PC-9 (cell line): ENCODE measurements around the gene XRCC5. TPM values are rescaled to one million over a fixed set of nuclear protein-coding genes. Genes with fewer than 3 reads are reported as not detected.

Source experiments
- BruUV-seq: library from RNA; stranded (reverse); fragments of 400-500 nt; replicated peaks from 2 replicates; lab custom pipeline; 2021; lab: Mats Ljungman, UMichigan
- CTCF ChIA-PET: fragments of 300-600 bp; sonication (Branson Sonifier 250); formaldehyde crosslinking; loops from one replicate; lab custom pipeline; 2022; ENCODE audit warnings: antibody characterized with exemption; lab: Charles Lee
- POLR2A ChIA-PET: fragments of 300-600 bp; sonication (Branson Sonifier 250); formaldehyde crosslinking; loops from one replicate; lab custom pipeline; 2022; ENCODE audit warnings: antibody characterized with exemption; ENCODE audit not compliant: unreplicated experiment; lab: Charles Lee
- DNase-seq, 2 experiments: peaks; one replicate each; pipeline versions ENCODE4 v3.0.0 to v3.0.0-alpha.2; 2015 to 2022; ENCODE audit warnings: mixed read lengths in 1 of 2
- H2AFZ ChIP-seq: fragments of 200-600 bp; sonication (generic); 2 replicates; pipeline ENCODE4 v1.8.1; 2017; ENCODE audit warnings: antibody characterized with exemption
- H3F3A ChIP-seq: fragments of 200-600 bp; sonication (generic); 2 replicates; pipeline ENCODE4 v1.8.1; 2017; ENCODE audit warnings: antibody characterized with exemption, mild to moderate bottlenecking, low read depth; ENCODE audit not compliant: insufficient read depth
- H3K27ac ChIP-seq: fragments of 200-600 bp; sonication (generic); 2 replicates; pipeline ENCODE4 v1.6.1; 2016; ENCODE audit warnings: mixed run types
- H3K27me3 ChIP-seq: fragments of 200-600 bp; sonication (generic); 2 replicates; pipeline ENCODE4 v1.6.1; 2016; ENCODE audit warnings: low read depth, mixed run types; ENCODE audit not compliant: insufficient read depth
- H3K36me3 ChIP-seq: fragments of 200-600 bp; sonication (generic); 2 replicates; pipeline ENCODE4 v1.6.1; 2016; ENCODE audit warnings: low read depth, mixed run types
- H3K4me1 ChIP-seq: fragments of 200-600 bp; sonication (generic); replicated peaks from 2 replicates; pipeline ENCODE4 v1.6.1; 2016; ENCODE audit warnings: mixed run types; ENCODE audit not compliant: insufficient read depth
- H3K4me2 ChIP-seq: fragments of 200-600 bp; sonication (generic); 2 replicates; pipeline ENCODE4 v1.6.1; 2017; ENCODE audit warnings: mixed run types
- H3K4me3 ChIP-seq: fragments of 200-600 bp; sonication (generic); 2 replicates; pipeline ENCODE4 v1.6.1; 2016; ENCODE audit warnings: mixed run types
- H3K79me2 ChIP-seq: fragments of 200-600 bp; sonication (generic); 2 replicates; pipeline ENCODE4 v1.6.1; 2017; ENCODE audit warnings: low read depth, mixed run types
- H3K9me2 ChIP-seq: fragments of 200-600 bp; sonication (generic); 2 replicates; pipeline ENCODE4 v1.8.1; 2017; ENCODE audit warnings: mild to moderate bottlenecking; ENCODE audit not compliant: insufficient read depth
- H3K9me3 ChIP-seq: fragments of 200-600 bp; sonication (generic); 2 replicates; pipeline ENCODE4 v1.8.1; 2016; ENCODE audit warnings: low read depth; ENCODE audit not compliant: insufficient read depth
- H4K20me1 ChIP-seq: fragments of 200-600 bp; sonication (generic); 2 replicates; pipeline ENCODE4 v1.8.1; 2017; ENCODE audit not compliant: insufficient read depth
- CTCF ChIP-seq: fragments of 200-600 bp; sonication (generic); conservative IDR thresholded peaks from 2 replicates; pipeline ENCODE4 v1.6.1; 2017; ENCODE audit warnings: mixed run types, antibody characterized with exemption, mild to moderate bottlenecking, moderate library complexity
- EZH2 ChIP-seq: fragments of 200-600 bp; sonication (generic); IDR thresholded peaks from 2 replicates; pipeline ENCODE4 v1.8.0; 2017; ENCODE audit warnings: antibody characterized with exemption, low read depth
- intact Hi-C: fragments of 100-400 bp; cut with micrococcal nuclease; formaldehyde crosslinking; loops from one replicate; pipeline ENCODE4 v1.10.0; 2022; ENCODE audit not compliant: unreplicated experiment
- total RNA-seq: library from RNA; stranded (reverse); gene quantifications from 2 replicates; pipeline ENCODE4 v1.2.3, GENCODE V29; 2021

The XRCC5 gene
- total RNA-seq, 1 experiment from 2014 or later: 275 TPM

DNA sequence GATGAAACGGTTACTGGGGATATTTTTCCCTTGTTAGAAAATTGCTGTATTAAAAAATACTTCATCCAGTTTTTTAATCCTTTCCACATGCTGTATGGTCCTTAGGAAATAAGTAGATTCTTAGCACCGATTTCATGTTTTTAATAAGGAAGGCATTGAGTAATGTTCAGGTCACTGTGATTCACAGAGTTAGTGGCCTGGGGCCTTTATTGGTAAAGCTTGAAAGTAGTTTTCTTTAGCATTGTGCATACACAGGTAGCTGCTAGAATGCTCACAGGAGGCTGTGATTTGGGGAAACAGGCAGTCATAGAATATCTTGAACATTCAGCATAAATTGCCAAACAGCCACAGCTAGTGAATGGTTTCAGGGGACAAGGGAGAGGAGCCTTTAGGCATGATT, 79.8 kb downstream of the XRCC5 start:
- DNase-seq: peak in 1 of 2 experiments; percentile 36
- H3K79me2 ChIP-seq: peaks cover 28% of the 10 kb centered on the region
- 0 out of 2 replicates have a peak, but pooled peaks cover 10% of the 10 kb centered on the region for H3K4me1 ChIP-seq
- no peak overlapping the region for H3K4me2 ChIP-seq
- peaks cover 20% of the 10 kb centered on the region for H4K20me1 ChIP-seq
- TF ChIP-seq EZH2: no peak
- no peak for TF ChIP-seq CTCF
- H3K27ac ChIP-seq: peak overlapping the region; percentile 37; the same call in 1 of the 2 replicates
- H3K36me3 ChIP-seq: peaks cover 32% of the 10 kb centered on the region
- no peak overlapping the region for H3K4me3 ChIP-seq
- H3F3A ChIP-seq: peaks cover 19% of the 10 kb centered on the region; the same call in 1 of the 2 replicates
- no peaks in the 10 kb centered on the region for H3K27me3 ChIP-seq
- intact Hi-C loops: no loop called here
- no TSS peak for BruUV-seq
- CTCF ChIA-PET: no interaction called here
- POLR2A ChIA-PET: no interaction called here
- H3K9me2 ChIP-seq: no peaks in the 10 kb centered on the region; the same call in 1 of the 2 replicates
- no peaks in the 10 kb centered on the region for H3K9me3 ChIP-seq
- no peak overlapping the region for H2AFZ ChIP-seq

GRCh38 chr2:216189410-216189809, 80.3 kb downstream of the XRCC5 start:
- Histone ChIP-seq H3K9me2 (no peaks in the 10 kb centered on the region; the same call in 1 of the 2 replicates), H3K27me3 (no peaks in the 10 kb centered on the region), H3K79me2 (peaks cover 28% of the 10 kb centered on the region), H3K9me3 (no peaks in the 10 kb centered on the region), H3K36me3 (peaks cover 36% of the 10 kb centered on the region), H3K4me1 (0 out of 2 replicates have a peak, but pooled peaks cover 10% of the 10 kb centered on the region), H3K4me2 (no peak overlapping the region), H4K20me1 (peaks cover 20% of the 10 kb centered on the region), H3K4me3 (no peak overlapping the region), H3K27ac (no peak overlapping the region), H2AFZ (no peak overlapping the region), H3F3A (peaks cover 19% of the 10 kb centered on the region; the same call in 1 of the 2 replicates)
- intact Hi-C loops: no loop called here
- no peak for DNase-seq
- POLR2A ChIA-PET: no interaction called here
- CTCF ChIA-PET: no interaction called here
- no TSS peak for BruUV-seq
- TF ChIP-seq CTCF (no peak), EZH2 (no peak)

- POLR2A ChIA-PET: interaction anchor here (0.7 to 0.8 kb wide), 2 partner anchors 124 to 309 kb away, joined by 3 to 6 read pairs; no protein-coding TSS in a partner anchor
- CTCF ChIA-PET: no interaction called here
- no TSS peak for BruUV-seq
Measured at GRCh38 chr2:216192181-216192580, 83.0 kb downstream of the XRCC5 start.

More at GRCh38 chr2:216192181-216192580, 83.0 kb downstream of the XRCC5 start:
- Histone ChIP-seq H3K4me1 (0 out of 2 replicates have a peak, but pooled peaks cover 10% of the 10 kb centered on the region), H2AFZ (no peak overlapping the region), H3K36me3 (peaks cover 54% of the 10 kb centered on the region), H3K27ac (no peak overlapping the region), H4K20me1 (peaks cover 12% of the 10 kb centered on the region), H3K9me3 (no peaks in the 10 kb centered on the region), H3K9me2 (no peaks in the 10 kb centered on the region; the same call in 1 of the 2 replicates), H3K4me3 (no peak overlapping the region), H3K27me3 (no peaks in the 10 kb centered on the region), H3F3A (peaks cover 19% of the 10 kb centered on the region; the same call in 1 of the 2 replicates), H3K79me2 (peaks cover 15% of the 10 kb centered on the region), H3K4me2 (no peak overlapping the region)
- intact Hi-C loops: no loop called here
- DNase-seq: no peak
- TF ChIP-seq CTCF (no peak), EZH2 (no peak)
